GM23338 (cell line): ENCODE data around the gene LHX3. TPM values are rescaled to one million over a fixed set of nuclear protein-coding genes. Genes with fewer than 3 reads are reported as not detected.

Source experiments
- ATAC-seq: fragments of 200-7000 bp; cut with Tn5 transposase; 3 replicates; pipeline ENCODE4 v1.9.1; 2020
- DNase-seq: peaks from one replicate; pipeline ENCODE4 v3.0.0-alpha.2; 2015; ENCODE audit warnings: low spot score
- H2AFZ ChIP-seq: fragments of 200-600 bp; sonication (generic); 2 replicates; pipeline ENCODE4 v1.8.0; 2016; ENCODE audit warnings: antibody characterized with exemption, mild to moderate bottlenecking, moderate library complexity
- H3F3A ChIP-seq: fragments of 200-600 bp; sonication (generic); replicated peaks from 2 replicates; pipeline ENCODE4 v1.8.0; 2017; ENCODE audit warnings: antibody characterized with exemption, mixed run types, low read depth
- H3K27ac ChIP-seq: fragments of 200-600 bp; sonication (generic); 2 replicates; pipeline ENCODE4 v1.6.1; 2016; ENCODE audit warnings: low read depth
- H3K27me3 ChIP-seq: fragments of 200-600 bp; sonication (generic); 2 replicates; pipeline ENCODE4 v1.8.0; 2016; ENCODE audit warnings: mild to moderate bottlenecking, mixed run types, moderate library complexity; ENCODE audit not compliant: insufficient read depth
- H3K36me3 ChIP-seq: fragments of 200-600 bp; sonication (generic); 2 replicates; pipeline ENCODE4 v1.8.0; 2016; ENCODE audit warnings: mild to moderate bottlenecking; ENCODE audit not compliant: insufficient read depth
- H3K4me1 ChIP-seq: fragments of 200-600 bp; sonication (generic); 2 replicates; pipeline ENCODE4 v1.8.0; 2016; ENCODE audit warnings: mild to moderate bottlenecking, moderate library complexity; ENCODE audit not compliant: insufficient read depth
- H3K4me2 ChIP-seq: fragments of 200-600 bp; sonication (generic); 2 replicates; pipeline ENCODE4 v1.7.1; 2017; ENCODE audit warnings: mixed run types
- H3K4me3 ChIP-seq: fragments of 200-600 bp; sonication (generic); 2 replicates; pipeline ENCODE4 v1.6.1; 2016; ENCODE audit warnings: mixed run types
- H3K79me2 ChIP-seq: fragments of 200-600 bp; sonication (generic); replicated peaks from 2 replicates; pipeline ENCODE4 v1.8.0; 2017; ENCODE audit warnings: mild to moderate bottlenecking; ENCODE audit not compliant: insufficient read depth
- H3K9me2 ChIP-seq: fragments of 200-600 bp; sonication (generic); 2 replicates; pipeline ENCODE4 v1.8.0; 2017; ENCODE audit not compliant: insufficient read depth
- H4K20me1 ChIP-seq: fragments of 200-600 bp; sonication (generic); replicated peaks from 2 replicates; pipeline ENCODE4 v1.8.0; 2017; ENCODE audit warnings: mild to moderate bottlenecking; ENCODE audit not compliant: insufficient read depth
- H3K27ac Mint-ChIP-seq: 2 replicates; pipeline ENCODE4 v1.8.0; 2020; ENCODE audit warnings: inconsistent platforms, mild to moderate bottlenecking, moderate library complexity, mixed read lengths
- H3K27me3 Mint-ChIP-seq: 3 replicates; pipeline ENCODE4 v1.8.0; 2022; ENCODE audit warnings: low read depth, mild to moderate bottlenecking, moderate library complexity, mixed read lengths, inconsistent platforms; ENCODE audit not compliant: insufficient read depth, poor library complexity
- H3K36me3 Mint-ChIP-seq: 3 replicates; pipeline ENCODE4 v1.8.0; 2021; ENCODE audit warnings: low read depth, mild to moderate bottlenecking, inconsistent platforms, moderate library complexity, mixed read lengths
- H3K4me1 Mint-ChIP-seq: 3 replicates; pipeline ENCODE4 v1.8.0; 2020; ENCODE audit warnings: mild to moderate bottlenecking, inconsistent platforms, mixed read lengths
- H3K4me3 Mint-ChIP-seq: 3 replicates; pipeline ENCODE4 v1.8.0; 2021; ENCODE audit warnings: moderate library complexity, mild to moderate bottlenecking, inconsistent platforms, mixed read lengths
- H3K9me3 Mint-ChIP-seq: 3 replicates; pipeline ENCODE4 v1.8.0; 2020; ENCODE audit warnings: moderate library complexity, mild to moderate bottlenecking, inconsistent platforms, mixed read lengths
- EZH2 ChIP-seq: fragments of 200-600 bp; sonication (generic); IDR thresholded peaks from one replicate; pipeline ENCODE4 v1.8.0; 2017; ENCODE audit warnings: antibody characterized with exemption, mild to moderate bottlenecking, low read depth; ENCODE audit not compliant: unreplicated experiment
- NANOG ChIP-seq: IDR thresholded peaks from 2 replicates; pipeline ENCODE4 v1.6.1; 2016; ENCODE audit warnings: antibody characterized with exemption, borderline replicate concordance
- ZNF462 ChIP-seq: fragments of 250-450 bp; sonication (Bioruptor Pico); IDR thresholded peaks from 2 replicates; pipeline ENCODE4 v1.5.0; 2020; ENCODE audit warnings: mild to moderate bottlenecking, moderate library complexity
- polyA plus RNA-seq: library from polyadenylated mRNA; unstranded; fragments of >200 nt; fragmentation: Nextera tagmentation; extraction: Ambion mirVana; gene quantifications from 2 replicates; pipeline ENCODE4 v1.2.1, GENCODE V29; 2016
- total RNA-seq: library from RNA; depleted of rRNA; stranded (reverse); fragments of >200 nt; shearing (Covaris generic); gene quantifications from 2 replicates; pipeline ENCODE4 v1.2.3, GENCODE V29; 2014
- TF ChIP-seq, protein P1 (sequence below): IDR thresholded peaks from 2 replicates; pipeline ENCODE4 v1.6.1; 2016; ENCODE audit warnings: antibody characterized with exemption

Gene LHX3
- total and polyA plus RNA-seq, 2 experiments from 2014 or later: 0.08 TPM; not detected in 1

GRCh38 chr9:136231478-136232297 is 26.8 kb upstream of the LHX3 start (continued):
- TF ChIP-seq, protein P1, sequence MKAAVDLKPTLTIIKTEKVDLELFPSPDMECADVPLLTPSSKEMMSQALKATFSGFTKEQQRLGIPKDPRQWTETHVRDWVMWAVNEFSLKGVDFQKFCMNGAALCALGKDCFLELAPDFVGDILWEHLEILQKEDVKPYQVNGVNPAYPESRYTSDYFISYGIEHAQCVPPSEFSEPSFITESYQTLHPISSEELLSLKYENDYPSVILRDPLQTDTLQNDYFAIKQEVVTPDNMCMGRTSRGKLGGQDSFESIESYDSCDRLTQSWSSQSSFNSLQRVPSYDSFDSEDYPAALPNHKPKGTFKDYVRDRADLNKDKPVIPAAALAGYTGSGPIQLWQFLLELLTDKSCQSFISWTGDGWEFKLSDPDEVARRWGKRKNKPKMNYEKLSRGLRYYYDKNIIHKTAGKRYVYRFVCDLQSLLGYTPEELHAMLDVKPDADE: no peak
- TF ChIP-seq EZH2: no peak

DNA sequence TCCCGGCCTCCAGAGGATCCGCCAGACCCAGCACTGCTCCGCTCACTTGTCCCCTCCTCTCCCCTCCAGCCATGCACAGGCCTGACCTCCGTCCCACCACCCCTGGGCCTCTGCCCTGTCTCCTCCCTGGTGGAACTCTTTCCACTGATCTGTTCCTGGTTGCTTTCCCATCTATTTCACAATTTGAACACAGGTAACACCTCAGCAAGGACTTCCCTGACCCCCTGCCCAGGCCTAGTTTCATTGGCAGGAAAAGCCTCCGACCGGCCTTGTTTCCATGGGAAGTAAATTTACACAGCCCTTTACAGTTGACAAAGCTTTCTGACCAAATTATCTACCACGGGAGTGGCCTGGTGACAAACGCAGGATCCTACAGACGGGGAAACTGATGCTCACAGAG is 25.8 kb upstream of the LHX3 start:
- Histone ChIP-seq H3K79me2 (peaks cover 82% of the 10 kb centered on the region), H3K27me3 (no peaks in the 10 kb centered on the region), H4K20me1 (peaks cover 47% of the 10 kb centered on the region), H3K36me3 (no peaks in the 10 kb centered on the region), H3K27ac (no peak overlapping the region), H2AFZ (no peak overlapping the region), H3K4me3 (no peak overlapping the region), H3K4me2 (no peak overlapping the region), H3K9me2 (no peaks in the 10 kb centered on the region), H3K4me1 (no peaks in the 10 kb centered on the region), H3F3A (0 out of 2 replicates have a peak, but pooled peaks cover 3% of the 10 kb centered on the region)
- Mint-ChIP-seq H3K9me3 (no peaks in the 10 kb centered on the region), H3K4me3 (no peak overlapping the region), H3K36me3 (peaks cover 5% of the 10 kb centered on the region; the same call in 2 of the 3 replicates), H3K4me1 (peaks cover 17% of the 10 kb centered on the region), H3K27ac (peak overlapping the region; percentile 54; the same call in 1 of the 2 replicates), H3K27me3 (peaks cover 10% of the 10 kb centered on the region)
- TF ChIP-seq ZNF462 (CRISPR knock-in tag) (no peak), NANOG (no peak)
- DNase-seq: no peak
- no peak for ATAC-seq
